ENCODE data around the gene SLC35A4.

Gene SLC35A4

GRCh38 chr5:140611020-140611521 is 46.4 kb downstream of the SLC35A4 start:
- no peak for TF ChIP-seq CTCF (IDR thresholded peaks at IDR 0.05; ENCODE audit: insufficient read depth, missing control alignments)
- FAIRE-seq (no peak), DNase-seq (ENCODE audit: insufficient read length, low spot score) (no peak)

Data from D721Med (cell line).